ENCODE data around the gene SPRR5. TPM values are rescaled to one million over a fixed set of nuclear protein-coding genes. Genes with fewer than 3 reads are reported as not detected.

The SPRR5 gene
- polyA plus RNA-seq, 1 experiment: not detected

DNA sequence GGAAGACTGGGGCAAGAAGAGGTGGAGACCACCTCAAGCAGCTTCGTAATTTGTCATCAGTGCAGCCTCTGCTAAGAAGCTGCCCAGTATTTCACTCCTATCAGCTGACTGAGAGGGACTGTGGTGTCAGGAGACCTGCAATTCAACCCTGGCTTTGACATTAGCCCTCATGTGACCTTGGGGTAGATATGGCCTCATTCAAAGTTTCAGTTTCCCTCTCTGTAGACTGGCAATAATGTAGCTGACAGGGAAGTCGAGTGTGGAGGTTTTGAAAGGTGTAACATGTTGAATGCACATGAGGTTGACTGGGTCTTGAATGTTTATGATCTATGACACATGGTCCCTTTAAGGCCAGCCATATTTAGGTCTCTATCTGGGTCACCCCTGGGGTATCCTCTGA is 21.2 kb downstream of the SPRR5 start:
- Histone ChIP-seq H3K4me3 (ENCODE audit: low read depth, low read length) (no peak overlapping the region), H3K27ac (ENCODE audit: low read depth, low read length) (no peak overlapping the region), H3K9me3 (ENCODE audit: control insufficient read depth, insufficient read depth, low read length) (peaks cover 3% of the 10 kb centered on the region), H3K27me3 (ENCODE audit: control insufficient read depth, insufficient read depth, low read length) (no peaks in the 10 kb centered on the region)
- TF ChIP-seq, protein P1, sequence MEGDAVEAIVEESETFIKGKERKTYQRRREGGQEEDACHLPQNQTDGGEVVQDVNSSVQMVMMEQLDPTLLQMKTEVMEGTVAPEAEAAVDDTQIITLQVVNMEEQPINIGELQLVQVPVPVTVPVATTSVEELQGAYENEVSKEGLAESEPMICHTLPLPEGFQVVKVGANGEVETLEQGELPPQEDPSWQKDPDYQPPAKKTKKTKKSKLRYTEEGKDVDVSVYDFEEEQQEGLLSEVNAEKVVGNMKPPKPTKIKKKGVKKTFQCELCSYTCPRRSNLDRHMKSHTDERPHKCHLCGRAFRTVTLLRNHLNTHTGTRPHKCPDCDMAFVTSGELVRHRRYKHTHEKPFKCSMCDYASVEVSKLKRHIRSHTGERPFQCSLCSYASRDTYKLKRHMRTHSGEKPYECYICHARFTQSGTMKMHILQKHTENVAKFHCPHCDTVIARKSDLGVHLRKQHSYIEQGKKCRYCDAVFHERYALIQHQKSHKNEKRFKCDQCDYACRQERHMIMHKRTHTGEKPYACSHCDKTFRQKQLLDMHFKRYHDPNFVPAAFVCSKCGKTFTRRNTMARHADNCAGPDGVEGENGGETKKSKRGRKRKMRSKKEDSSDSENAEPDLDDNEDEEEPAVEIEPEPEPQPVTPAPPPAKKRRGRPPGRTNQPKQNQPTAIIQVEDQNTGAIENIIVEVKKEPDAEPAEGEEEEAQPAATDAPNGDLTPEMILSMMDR (IDR thresholded peaks at IDR 0.05; ENCODE audit: low read depth, low read length): no peak
- DNase-seq (ENCODE audit: low read depth, low spot score): no peak
- POLR2A ChIA-PET: no interaction called here
- CTCF ChIA-PET: no interaction called here

DNA sequence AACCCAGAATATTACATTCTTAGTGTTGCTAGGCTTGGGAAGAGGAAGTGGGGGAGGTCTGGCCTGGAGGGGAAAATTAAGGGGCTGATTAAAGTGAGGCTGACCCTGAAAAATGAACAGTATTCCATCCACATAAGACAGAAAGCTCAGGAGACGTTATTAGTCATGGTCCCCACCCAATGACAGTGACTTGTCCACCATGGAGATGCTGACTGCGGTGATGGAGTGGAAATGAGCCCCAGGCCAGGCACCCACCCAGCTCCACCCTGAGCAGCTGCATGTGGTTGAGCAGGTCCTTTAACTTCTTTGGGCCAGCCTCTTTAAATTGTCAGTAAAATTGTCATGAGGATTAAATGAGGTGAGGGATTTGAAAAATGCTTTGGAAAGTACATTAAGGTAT is 22.0 kb downstream of the SPRR5 start:
- Histone ChIP-seq H3K27me3 (ENCODE audit: control insufficient read depth, insufficient read depth, low read length) (no peaks in the 10 kb centered on the region), H3K4me3 (ENCODE audit: low read depth, low read length) (no peak overlapping the region), H3K27ac (ENCODE audit: low read depth, low read length) (no peak overlapping the region), H3K9me3 (ENCODE audit: control insufficient read depth, insufficient read depth, low read length) (peaks cover 3% of the 10 kb centered on the region)
- TF ChIP-seq, protein P1 (IDR thresholded peaks at IDR 0.05; ENCODE audit: low read depth, low read length): no peak
- no peak for DNase-seq (ENCODE audit: low read depth, low spot score)
- POLR2A ChIA-PET: no interaction called here
- CTCF ChIA-PET: no interaction called here

DNA sequence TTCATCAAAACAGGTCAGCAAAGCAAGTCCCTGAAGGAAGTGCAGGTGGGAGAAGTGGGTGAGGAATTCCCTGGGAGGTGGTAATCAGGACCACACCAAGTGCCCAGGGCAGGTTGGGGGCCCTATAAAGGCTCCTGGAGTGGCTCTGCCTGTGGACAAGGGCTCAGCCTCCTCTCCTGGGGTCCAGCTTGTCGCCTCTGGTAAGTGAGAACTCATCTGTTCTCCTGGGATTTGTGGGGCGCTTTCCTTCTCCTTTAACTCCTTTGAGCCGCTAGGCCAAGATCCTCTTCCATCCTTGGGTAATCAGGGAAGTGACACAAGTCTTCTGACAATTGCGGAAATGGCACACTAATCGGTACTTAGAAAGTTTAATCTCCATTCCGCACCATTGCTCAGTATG is 23.5 kb downstream of the SPRR5 start, which contains the start of gene SPRR4:
TSS of gene SPRR4 (plus strand) at position 154 of the 400 bp plus-strand sequence. CDS start 1,243 bp downstream, outside the sequence.
- no peak for DNase-seq (ENCODE audit: low read depth, low spot score)
- Histone ChIP-seq H3K27me3 (ENCODE audit: control insufficient read depth, insufficient read depth, low read length) (no peaks in the 10 kb centered on the region), H3K4me3 (ENCODE audit: low read depth, low read length) (no peak within 1 kb of the TSS), H3K27ac (ENCODE audit: low read depth, low read length) (no peak within 1 kb of the TSS), H3K9me3 (ENCODE audit: control insufficient read depth, insufficient read depth, low read length) (peaks cover 3% of the 10 kb centered on the region)
- POLR2A ChIA-PET: no interaction called here
- TF ChIP-seq, protein P1 (IDR thresholded peaks at IDR 0.05; ENCODE audit: low read depth, low read length): no peak
- CTCF ChIA-PET: no interaction called here

DNA sequence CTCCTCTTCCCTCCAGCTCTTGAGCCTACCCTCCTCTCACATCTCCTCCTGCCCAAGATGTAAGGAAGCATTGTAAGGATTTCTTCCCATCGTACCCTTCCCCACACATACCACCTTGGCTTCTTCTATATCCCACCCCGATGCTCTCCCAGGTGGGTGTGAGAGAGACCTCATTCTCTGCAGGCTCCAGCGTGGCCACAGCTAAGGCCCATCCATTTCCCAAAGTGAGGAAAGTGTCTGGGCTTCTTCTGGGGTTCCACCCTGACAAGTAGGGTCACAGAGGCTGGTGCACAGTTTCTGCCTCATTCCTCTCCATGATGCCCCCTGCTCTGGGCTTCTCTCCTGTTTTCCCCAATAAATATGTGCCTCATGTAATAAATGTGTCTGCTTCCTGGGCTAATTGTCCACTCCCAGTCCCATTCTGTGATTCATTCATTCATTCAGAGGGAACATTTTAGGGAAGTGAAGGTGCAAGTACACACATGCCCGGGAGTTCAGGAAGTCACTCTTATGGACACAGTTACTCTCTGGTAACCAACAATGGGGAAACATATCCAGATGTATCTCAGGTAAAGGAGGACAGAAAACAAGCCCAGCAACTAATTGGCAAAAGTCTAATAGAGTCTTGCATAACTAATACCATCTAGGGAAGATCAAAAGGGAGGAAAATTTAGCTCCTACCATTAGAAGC is 25.3 kb downstream of the SPRR5 start:
- H3K27ac ChIP-seq (ENCODE audit: low read depth, low read length): no peak overlapping the region
- CTCF ChIA-PET: no interaction called here
- no peak overlapping the region for H3K4me3 ChIP-seq (ENCODE audit: low read depth, low read length)
- TF ChIP-seq, protein P1 (IDR thresholded peaks at IDR 0.05; ENCODE audit: low read depth, low read length): no peak
- no peaks in the 10 kb centered on the region for H3K27me3 ChIP-seq (ENCODE audit: control insufficient read depth, insufficient read depth, low read length)
- DNase-seq (ENCODE audit: low read depth, low spot score): no peak
- no peaks in the 10 kb centered on the region; the same call in none of the 2 replicates for H3K9me3 ChIP-seq (ENCODE audit: control insufficient read depth, insufficient read depth, low read length)
- POLR2A ChIA-PET: no interaction called here

DNA sequence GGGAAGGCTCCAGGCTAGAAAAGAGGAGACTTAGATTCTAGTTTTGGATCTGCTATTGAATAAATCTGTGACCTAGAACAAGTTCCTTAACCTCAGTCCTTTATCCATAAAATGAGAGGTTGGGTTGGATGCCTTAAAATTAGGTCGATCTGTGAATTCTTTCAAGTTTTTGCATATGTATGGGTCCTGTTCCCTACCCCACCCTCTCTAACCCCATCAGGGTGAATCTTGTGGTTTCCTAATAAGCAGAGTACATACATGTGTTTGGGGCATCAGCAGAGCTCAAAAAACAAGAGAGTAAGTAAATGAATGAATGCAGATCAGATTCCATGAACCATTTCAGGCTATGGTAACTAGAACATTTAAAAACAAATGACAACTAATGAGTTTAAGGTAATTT is 29.7 kb downstream of the SPRR5 start:
- Histone ChIP-seq H3K4me3 (ENCODE audit: low read depth, low read length) (no peak overlapping the region), H3K27ac (ENCODE audit: low read depth, low read length) (no peak overlapping the region), H3K27me3 (ENCODE audit: control insufficient read depth, insufficient read depth, low read length) (no peaks in the 10 kb centered on the region), H3K9me3 (ENCODE audit: control insufficient read depth, insufficient read depth, low read length) (peaks cover 3% of the 10 kb centered on the region; the same call in 1 of the 2 replicates)
- DNase-seq (ENCODE audit: low read depth, low spot score): no peak
- TF ChIP-seq, protein P1 (IDR thresholded peaks at IDR 0.05; ENCODE audit: low read depth, low read length): no peak
- POLR2A ChIA-PET: no interaction called here
- CTCF ChIA-PET: no interaction called here

Data from AG04450 (cell line).